H54 (cell line): Measurements from ENCODE around the gene TCEANC2.
"Not testable (repeated sequence)": the region's sequence is repeated elsewhere in the genome, so short reads cannot be mapped to it uniquely, and the experiment has no call there.

Source experiments
- DNase-seq: peaks from one replicate; pipeline ENCODE4 v3.0.0; 2011; ENCODE audit warnings: low spot score, mixed read lengths; ENCODE audit not compliant: insufficient read length
- FAIRE-seq: peaks from 3 replicates; lab custom pipeline; 2011; peaks lifted over from hg19 to GRCh38; lab: Jason Lieb, UNC
- POLR2A ChIP-seq: IDR thresholded peaks from 2 replicates; pipeline ENCODE4 v1.6.1; 2011; ENCODE audit warnings: low read depth, mild to moderate bottlenecking, low read length

The TCEANC2 gene

GRCh38 chr1:54014009-54014629, 39.3 kb upstream of the TCEANC2 start:
- TF ChIP-seq POLR2A: no peak
- FAIRE-seq (no peak), DNase-seq (no peak)

- DNase-seq (peak; percentile 80), FAIRE-seq (no peak)
- TF ChIP-seq POLR2A: no peak
Measured at GRCh38 chr1:54016343-54017282, 36.8 kb upstream of the TCEANC2 start.

GRCh38 chr1:54017979-54018378, 35.4 kb upstream of the TCEANC2 start, which contains the start of gene LDLRAD1:
LDLRAD1 (minus strand) TSS chr1:54018186; CDS start chr1:54018112, 74 bp downstream.
- DNase-seq (no peak), FAIRE-seq (no peak)
- TF ChIP-seq POLR2A: no peak

GRCh38 chr1:54018635-54019034, 34.8 kb upstream of the TCEANC2 start:
- FAIRE-seq (no peak), DNase-seq (no peak)
- no peak for TF ChIP-seq POLR2A

- not testable (repeated sequence) for DNase-seq, FAIRE-seq
Measured at GRCh38 chr1:54019562-54020176, 33.7 kb upstream of the TCEANC2 start.

- TF ChIP-seq POLR2A: no peak
- DNase-seq (no peak), FAIRE-seq (no peak)
Measured at GRCh38 chr1:54024358-54024757, 29.1 kb upstream of the TCEANC2 start.

GRCh38 chr1:54024811-54025210, 28.6 kb upstream of the TCEANC2 start:
- FAIRE-seq: not testable (repeated sequence)

GRCh38 chr1:54027848-54028247, 25.6 kb upstream of the TCEANC2 start:
- DNase-seq (no peak), FAIRE-seq (no peak)
- TF ChIP-seq POLR2A: no peak

More at GRCh38 chr1:54024811-54025210, 28.6 kb upstream of the TCEANC2 start:
- DNase-seq: not testable (repeated sequence)

- no peak for FAIRE-seq
- no peak for TF ChIP-seq POLR2A
- DNase-seq: no peak
Measured at GRCh38 chr1:54028306-54029251, 24.8 kb upstream of the TCEANC2 start.

GRCh38 chr1:54037476-54037875, 15.9 kb upstream of the TCEANC2 start:
- FAIRE-seq (no peak), DNase-seq (no peak)
- TF ChIP-seq POLR2A: no peak

- TF ChIP-seq POLR2A: no peak
- FAIRE-seq (no peak), DNase-seq (no peak)
Measured at GRCh38 chr1:54041806-54042205, 11.6 kb upstream of the TCEANC2 start.

- DNase-seq: no peak
- no peak for FAIRE-seq
- TF ChIP-seq POLR2A: no peak
Measured at GRCh38 chr1:54045496-54045895, 7.9 kb upstream of the TCEANC2 start.

- FAIRE-seq (peak; percentile 84), DNase-seq (no peak)
Measured at GRCh38 chr1:54046671-54047383, 6.6 kb upstream of the TCEANC2 start.

More at GRCh38 chr1:54046671-54047383, 6.6 kb upstream of the TCEANC2 start:
- no peak for TF ChIP-seq POLR2A
